Prostate gland (tissue), 2 donors: ENCODE data around the gene POT1. TPM values are rescaled to one million over a fixed set of nuclear protein-coding genes. Genes with fewer than 3 reads are reported as not detected.

ENCODE experiments used
- DNase-seq: peaks from one replicate; pipeline ENCODE4 v3.0.0-alpha.2; 2019; ENCODE audit warnings: low spot score
- H3K27ac ChIP-seq, 2 donors: fragments of 200-600 bp; sonication (generic); 2 replicates each; pipeline ENCODE4 v1.5.1; 2017 to 2019
- H3K27me3 ChIP-seq: fragments of 200-600 bp; sonication (generic); replicated peaks from 2 replicates; pipeline ENCODE4 v1.5.1; 2019; ENCODE audit not compliant: insufficient read depth
- H3K36me3 ChIP-seq, 2 donors: fragments of 200-600 bp; sonication (generic); 1 replicate in 1 of 2; 2 replicates in 1 of 2; pipeline versions ENCODE4 v1.5.1 to v1.8.1; 2017 to 2019
- H3K4me1 ChIP-seq: fragments of 200-600 bp; sonication (generic); replicated peaks from 2 replicates; pipeline ENCODE4 v1.5.1; 2019
- H3K4me3 ChIP-seq, 2 donors: fragments of 200-600 bp; sonication (generic); 2 replicates each; pipeline ENCODE4 v1.5.1; 2017 to 2019
- H3K9me3 ChIP-seq: fragments of 200-600 bp; sonication (generic); 2 replicates; pipeline ENCODE4 v1.5.1; 2017
- CTCF ChIP-seq, 4 experiments: fragments of 200-600 bp in 2 of 4; fragments of 450-650 bp in 2 of 4; sonication (generic) in 2 of 4; IDR thresholded peaks; 1 replicate in 3 of 4; 2 replicates in 1 of 4; pipeline ENCODE4 v1.5.1; 2016 to 2019; ENCODE audit warnings: antibody characterized with exemption in 4 of 4, mild to moderate bottlenecking in 2 of 4, moderate library complexity in 2 of 4
- POLR2A ChIP-seq: fragments of 450-650 bp; IDR thresholded peaks from one replicate; pipeline ENCODE4 v1.6.1; 2016; ENCODE audit warnings: antibody characterized with exemption, mild to moderate bottlenecking
- POLR2AphosphoS5 ChIP-seq: sonication (generic); formaldehyde crosslinking; IDR thresholded peaks from one replicate; pipeline ENCODE4 v1.6.1; 2017; ENCODE audit warnings: antibody characterized with exemption
- WGBS: methylation state at CpG from one replicate; pipeline ENCODE4 v1.1.5; 2018; 5-methylcytosine and 5-hydroxymethylcytosine counted together
- intact Hi-C: fragments of 100-400 bp; cut with DNase I; formaldehyde crosslinking; loops from one replicate; pipeline ENCODE4 v1.14.2; 2022
- total RNA-seq, 2 donors: library from RNA; depleted of rRNA; stranded (reverse); fragments of >200 nt; gene quantifications; one replicate each; pipeline ENCODE4 v1.1.0, GENCODE V29; 2016

The POT1 gene
- total RNA-seq, 2 donors from 2014 or later: 16.9 to 39.5 TPM

GRCh38 chr7:124940306-124940705 lies 10.7 kb upstream of the POT1 start:
- 93% methylated on average over 2 of the region's 2 CpGs for WGBS
- H3K27ac ChIP-seq: no peak overlapping the region
- no peaks in the 10 kb centered on the region for H3K27me3 ChIP-seq
- intact Hi-C loops: no loop called here
- no peaks in the 10 kb centered on the region for H3K4me1 ChIP-seq
- DNase-seq: no peak
- H3K36me3 ChIP-seq: no peaks in the 10 kb centered on the region
- TF ChIP-seq CTCF (IDR thresholded peaks at IDR 0.05) (no peak), POLR2A (no peak), POLR2AphosphoS5 (no peak)
- H3K9me3 ChIP-seq: no peaks in the 10 kb centered on the region
- H3K4me3 ChIP-seq: no peak overlapping the region

DNA sequence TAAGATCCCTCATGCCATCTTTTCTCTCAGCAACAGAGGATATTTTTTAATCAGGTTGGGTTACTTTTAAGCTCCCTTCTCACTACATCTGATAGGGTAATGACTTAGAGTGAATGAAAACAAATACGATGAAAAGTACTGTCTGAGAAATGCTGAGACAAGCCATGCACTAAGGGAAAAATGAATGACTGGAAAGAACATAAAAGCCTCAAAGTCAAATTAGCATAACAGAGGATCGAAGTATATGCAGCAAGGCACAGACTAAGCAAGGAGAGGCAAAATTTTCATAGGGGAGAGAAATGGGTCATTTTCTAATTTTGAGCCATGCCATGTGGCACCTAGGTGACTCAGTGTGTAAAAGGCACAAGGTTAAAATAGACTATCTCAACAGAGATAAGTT lies 8.5 kb upstream of the POT1 start:
- no peak for DNase-seq
- Histone ChIP-seq H3K9me3 (no peaks in the 10 kb centered on the region), H3K4me3 (no peak overlapping the region), H3K27ac (no peak overlapping the region), H3K36me3 (no peaks in the 10 kb centered on the region), H3K27me3 (no peaks in the 10 kb centered on the region), H3K4me1 (no peaks in the 10 kb centered on the region)
- WGBS: 85% methylated on average over 2 of the region's 2 CpGs
- intact Hi-C loops: no loop called here
- no peak for TF ChIP-seq POLR2AphosphoS5
- TF ChIP-seq POLR2A: no peak
- no peak for TF ChIP-seq CTCF (IDR thresholded peaks at IDR 0.05)

GRCh38 chr7:124937076-124937475 lies 7.5 kb upstream of the POT1 start:
- H3K27me3 ChIP-seq: no peaks in the 10 kb centered on the region
- TF ChIP-seq POLR2A: no peak
- TF ChIP-seq POLR2AphosphoS5: no peak
- no peak for TF ChIP-seq CTCF (IDR thresholded peaks at IDR 0.05)
- intact Hi-C loops: no loop called here
- H3K27ac ChIP-seq: no peak overlapping the region
- H3K9me3 ChIP-seq: no peaks in the 10 kb centered on the region
- 100% methylated on average over 1 of the region's 1 CpG for WGBS
- H3K4me3 ChIP-seq: no peak overlapping the region
- H3K4me1 ChIP-seq: no peaks in the 10 kb centered on the region
- no peaks in the 10 kb centered on the region for H3K36me3 ChIP-seq
- DNase-seq: no peak

GRCh38 chr7:124934841-124935240 lies 5.2 kb upstream of the POT1 start:
- Histone ChIP-seq H3K9me3 (no peaks in the 10 kb centered on the region), H3K4me1 (no peaks in the 10 kb centered on the region), H3K27ac (no peak overlapping the region), H3K36me3 (no peaks in the 10 kb centered on the region), H3K27me3 (no peaks in the 10 kb centered on the region), H3K4me3 (no peak overlapping the region)
- no peak for DNase-seq
- TF ChIP-seq CTCF (IDR thresholded peaks at IDR 0.05) (no peak), POLR2A (no peak), POLR2AphosphoS5 (no peak)
- intact Hi-C loops: no loop called here

GRCh38 chr7:124930655-124931597 lies 1.3 kb upstream of the POT1 start:
- TF ChIP-seq CTCF (IDR thresholded peaks at IDR 0.05) (no peak), POLR2A (no peak), POLR2AphosphoS5 (no peak)
- no peaks in the 10 kb centered on the region for H3K27me3 ChIP-seq
- WGBS: 79% methylated on average over 18 of the region's 18 CpGs
- DNase-seq: no peak
- no peak overlapping the region for H3K27ac ChIP-seq
- H3K4me3 ChIP-seq: no peak overlapping the region
- intact Hi-C loops: no loop called here
- H3K9me3 ChIP-seq: no peaks in the 10 kb centered on the region
- H3K36me3 ChIP-seq: no peaks in the 10 kb centered on the region
- H3K4me1 ChIP-seq: no peaks in the 10 kb centered on the region
